Ecto neural progenitor cell (in vitro differentiated cells): ENCODE measurements around the gene CHCHD6.
A peak's percentile ranks its signal among the peaks of the same experiment; 100 is the strongest.

Experiments used
- DNase-seq: peaks from one replicate; pipeline ENCODE4 v3.0.0-alpha.2; 2018; ENCODE audit warnings: low spot score

The CHCHD6 gene

GRCh38 chr3:126979046-126979628 lies 275.1 kb downstream of the CHCHD6 start:
- DNase-seq, result no peak

- DNase-seq, result no peak
These were observed 276.3 kb downstream of the CHCHD6 start for GRCh38 chr3:126980266-126980811.

DNA sequence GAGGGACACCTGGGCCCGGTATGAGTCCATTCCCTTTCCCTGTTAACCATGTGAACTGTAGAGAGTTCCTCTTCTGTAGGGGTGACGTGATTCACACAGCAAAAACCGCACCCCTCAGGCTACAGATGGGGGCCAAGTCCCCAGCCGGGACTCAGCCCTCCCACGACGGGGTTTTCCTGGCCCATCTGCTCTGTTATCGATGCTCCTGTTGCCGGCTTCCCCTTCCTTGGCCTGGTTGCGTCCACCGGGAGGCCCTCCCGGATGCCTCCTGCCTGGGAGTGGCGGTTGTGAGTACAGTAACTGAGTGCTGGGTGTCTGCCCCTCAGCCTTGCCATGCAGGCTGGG lies 278.1 kb downstream of the CHCHD6 start:
- DNase-seq, result no peak

GRCh38 chr3:126982471-126983175 lies 278.6 kb downstream of the CHCHD6 start, which contains the start of gene PLXNA1:
TSS of gene PLXNA1 (plus strand) at chr3:126983115. CDS start at chr3:126988594, 5,479 bp downstream.
- peak; percentile 90 for DNase-seq

GRCh38 chr3:126983276-126983652 lies 279.2 kb downstream of the CHCHD6 start:
- no peak for DNase-seq

DNA sequence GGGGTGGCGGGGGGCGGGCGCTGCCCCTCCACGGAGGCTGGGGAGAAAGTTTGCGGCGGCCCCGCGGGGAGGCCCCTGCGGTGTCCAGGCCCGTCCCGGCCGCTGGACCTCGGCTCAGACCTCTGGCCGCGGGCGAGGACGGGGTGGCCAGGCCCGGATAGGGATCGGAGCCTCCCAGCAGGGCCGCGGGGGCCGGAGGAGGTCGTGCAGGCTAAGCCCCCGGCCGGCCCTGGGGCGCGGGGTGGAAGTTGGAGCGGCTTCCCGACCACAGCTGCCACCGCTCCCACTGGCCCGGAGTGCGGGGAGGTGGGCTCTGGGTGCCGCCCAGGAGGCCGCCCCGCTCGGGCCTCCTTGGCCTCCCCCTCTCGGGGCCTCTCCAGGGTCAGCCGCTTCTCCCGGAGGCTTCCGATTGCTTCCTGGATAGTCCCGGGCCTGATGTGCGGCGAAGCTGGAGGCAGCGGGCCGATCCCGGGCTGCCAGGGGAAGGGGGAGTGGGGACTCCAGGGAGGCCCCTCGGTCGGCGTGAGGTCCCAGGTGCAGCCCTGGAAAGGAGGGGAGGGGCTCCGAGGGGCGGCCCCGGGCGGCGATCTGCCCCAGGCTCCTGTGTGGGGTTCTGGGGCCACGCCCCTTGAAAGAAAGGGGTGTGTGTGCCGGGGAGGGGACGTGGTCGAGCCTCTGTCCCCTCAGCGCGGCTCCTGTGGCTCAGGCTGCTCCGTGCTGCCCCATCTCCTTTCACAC lies 279.8 kb downstream of the CHCHD6 start:
- DNase-seq, result peak; percentile 78

GRCh38 chr3:126984391-126985131 lies 280.5 kb downstream of the CHCHD6 start:
- DNase-seq, result no peak

DNA sequence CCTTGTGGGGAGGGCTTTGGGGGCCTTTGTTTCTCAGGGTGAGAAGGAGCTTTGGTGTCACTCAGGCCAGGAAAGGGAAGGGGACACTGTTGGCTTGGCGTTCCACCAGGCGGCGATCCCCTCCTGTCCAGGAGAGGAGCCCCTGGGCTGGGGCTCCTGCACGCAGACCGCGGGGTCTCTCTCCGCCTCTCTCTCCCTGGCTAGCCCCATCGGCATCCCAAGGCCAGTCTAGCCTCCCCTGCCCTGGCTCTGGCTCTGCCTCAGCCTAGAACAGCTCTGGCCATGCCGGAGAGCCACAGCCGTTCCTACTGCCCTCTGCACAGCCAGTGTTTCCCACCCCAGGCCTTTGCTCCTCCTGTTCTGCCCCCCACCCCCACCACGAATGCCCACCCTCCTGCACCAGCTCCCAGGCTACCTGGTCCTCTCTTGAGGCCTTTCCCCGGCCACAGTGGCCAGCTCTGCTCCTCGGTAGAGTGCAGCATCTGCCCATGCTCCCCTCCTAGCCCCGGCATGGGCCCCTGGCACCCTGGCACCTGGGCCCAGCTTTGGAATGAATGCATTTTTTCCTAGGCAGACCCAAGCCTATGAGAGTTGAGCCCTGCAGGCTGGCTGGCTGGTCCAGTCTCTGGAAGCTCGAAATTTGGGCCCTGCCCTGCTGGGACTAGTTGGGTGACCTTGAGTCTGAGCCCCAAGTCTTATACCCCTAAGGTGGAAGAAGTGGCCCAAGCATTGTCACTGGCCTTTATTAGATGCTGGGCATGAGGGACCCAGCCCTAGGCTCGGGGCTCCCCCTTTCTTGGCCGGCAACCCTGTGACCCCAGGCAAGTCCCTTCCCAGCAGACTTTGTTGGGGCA lies 281.3 kb downstream of the CHCHD6 start:
- no peak for DNase-seq

GRCh38 chr3:126986001-126986400 lies 282.0 kb downstream of the CHCHD6 start:
- DNase-seq, result no peak

GRCh38 chr3:126987129-126987528 lies 283.1 kb downstream of the CHCHD6 start:
- no peak for DNase-seq

DNA sequence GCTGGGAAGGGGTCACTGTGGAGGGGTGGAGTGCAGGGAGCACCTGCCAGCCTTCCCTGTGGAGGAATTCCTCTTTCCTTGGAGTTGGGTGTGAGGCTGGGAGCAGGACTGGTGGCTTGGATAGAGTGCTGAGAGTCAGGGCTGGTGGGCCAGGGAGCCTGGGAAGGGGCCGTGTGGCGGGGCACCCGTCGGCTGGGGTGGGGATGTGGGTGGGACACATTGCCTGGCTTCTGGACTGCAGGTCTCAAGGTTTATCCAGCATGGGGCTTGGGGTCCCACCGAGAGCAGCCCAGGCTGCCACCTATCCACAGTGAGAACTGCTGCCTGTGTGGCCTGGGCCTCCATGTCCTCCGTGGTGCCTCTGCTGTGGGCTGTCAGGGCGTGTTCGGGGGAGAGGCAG lies 283.6 kb downstream of the CHCHD6 start:
- no peak for DNase-seq

DNA sequence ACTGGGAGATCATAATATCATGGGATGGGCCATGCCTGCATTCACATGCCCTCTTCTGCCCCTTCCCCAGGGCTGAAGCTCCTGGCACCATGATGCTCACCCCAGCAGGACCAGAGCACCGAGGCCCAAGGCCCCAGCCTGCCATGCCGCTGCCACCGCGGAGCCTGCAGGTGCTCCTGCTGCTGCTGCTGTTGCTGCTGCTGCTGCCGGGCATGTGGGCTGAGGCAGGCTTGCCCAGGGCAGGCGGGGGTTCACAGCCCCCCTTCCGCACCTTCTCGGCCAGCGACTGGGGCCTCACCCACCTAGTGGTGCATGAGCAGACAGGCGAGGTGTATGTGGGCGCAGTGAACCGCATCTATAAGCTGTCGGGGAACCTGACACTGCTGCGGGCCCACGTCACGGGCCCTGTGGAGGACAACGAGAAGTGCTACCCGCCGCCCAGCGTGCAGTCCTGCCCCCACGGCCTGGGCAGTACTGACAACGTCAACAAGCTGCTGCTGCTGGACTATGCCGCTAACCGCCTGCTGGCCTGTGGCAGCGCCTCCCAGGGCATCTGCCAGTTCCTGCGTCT lies 284.5 kb downstream of the CHCHD6 start:
- no peak for DNase-seq

DNA sequence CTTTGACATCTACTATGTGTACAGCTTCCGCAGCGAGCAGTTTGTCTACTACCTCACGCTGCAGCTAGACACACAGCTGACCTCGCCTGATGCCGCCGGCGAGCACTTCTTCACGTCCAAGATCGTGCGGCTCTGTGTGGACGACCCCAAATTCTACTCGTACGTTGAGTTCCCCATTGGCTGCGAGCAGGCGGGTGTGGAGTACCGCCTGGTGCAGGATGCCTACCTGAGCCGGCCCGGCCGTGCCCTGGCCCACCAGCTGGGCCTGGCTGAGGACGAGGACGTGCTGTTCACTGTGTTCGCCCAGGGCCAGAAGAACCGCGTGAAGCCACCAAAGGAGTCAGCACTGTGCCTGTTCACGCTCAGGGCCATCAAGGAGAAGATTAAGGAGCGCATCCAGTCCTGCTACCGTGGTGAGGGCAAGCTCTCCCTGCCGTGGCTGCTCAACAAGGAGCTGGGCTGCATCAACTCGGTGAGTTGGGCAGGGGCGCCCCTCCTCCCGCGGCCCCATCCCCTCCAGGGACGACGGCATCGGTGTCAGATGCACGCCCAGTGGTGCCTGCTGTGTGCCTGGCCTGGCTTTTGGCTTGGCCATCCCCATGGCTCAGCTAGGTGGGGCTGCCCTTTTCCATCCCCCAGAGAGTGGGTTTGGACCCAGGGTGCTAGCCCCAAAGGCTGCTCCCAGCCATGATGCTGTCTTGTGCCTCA lies 285.4 kb downstream of the CHCHD6 start:
- no peak for DNase-seq

GRCh38 chr3:126990024-126990700 lies 286.1 kb downstream of the CHCHD6 start:
- DNase-seq, result no peak

GRCh38 chr3:126990890-126991289 lies 286.9 kb downstream of the CHCHD6 start:
- no peak for DNase-seq

DNA sequence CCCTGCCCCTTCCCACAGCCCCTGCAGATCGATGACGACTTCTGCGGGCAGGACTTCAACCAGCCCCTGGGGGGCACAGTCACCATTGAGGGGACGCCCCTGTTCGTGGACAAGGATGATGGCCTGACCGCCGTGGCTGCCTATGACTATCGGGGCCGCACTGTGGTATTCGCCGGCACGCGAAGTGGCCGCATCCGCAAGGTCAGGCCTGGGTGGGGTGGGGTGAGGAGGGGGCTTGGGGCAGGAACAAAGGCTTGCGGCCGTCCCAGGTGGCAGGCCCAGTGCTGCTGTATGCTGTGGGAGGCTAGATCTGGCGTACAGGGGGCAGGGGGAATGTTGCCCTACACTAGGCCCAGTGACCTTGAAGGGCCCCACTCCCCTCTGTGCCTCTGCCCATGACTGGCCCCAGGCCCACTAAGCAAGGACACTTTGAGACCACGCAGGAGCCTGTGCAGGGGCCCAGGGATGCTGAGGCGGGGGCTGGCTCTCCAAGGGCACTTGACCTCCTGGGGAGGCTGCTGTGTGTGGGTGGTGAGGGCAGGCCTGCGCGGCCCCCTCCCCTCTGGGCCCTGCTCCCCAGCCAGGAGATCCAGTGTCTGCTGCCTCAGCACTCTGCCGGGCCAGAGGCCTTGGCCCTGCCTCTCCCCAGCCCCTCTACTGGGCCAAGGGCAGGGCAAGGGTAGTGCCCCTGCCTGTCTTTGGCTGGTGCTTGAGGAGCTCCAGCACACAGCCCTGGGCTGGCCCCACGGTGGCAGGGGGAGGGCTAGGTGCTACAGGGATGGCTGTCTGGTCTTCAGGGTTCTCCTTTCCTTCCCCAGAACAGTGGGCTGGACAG lies 287.5 kb downstream of the CHCHD6 start:
- no peak for DNase-seq

DNA sequence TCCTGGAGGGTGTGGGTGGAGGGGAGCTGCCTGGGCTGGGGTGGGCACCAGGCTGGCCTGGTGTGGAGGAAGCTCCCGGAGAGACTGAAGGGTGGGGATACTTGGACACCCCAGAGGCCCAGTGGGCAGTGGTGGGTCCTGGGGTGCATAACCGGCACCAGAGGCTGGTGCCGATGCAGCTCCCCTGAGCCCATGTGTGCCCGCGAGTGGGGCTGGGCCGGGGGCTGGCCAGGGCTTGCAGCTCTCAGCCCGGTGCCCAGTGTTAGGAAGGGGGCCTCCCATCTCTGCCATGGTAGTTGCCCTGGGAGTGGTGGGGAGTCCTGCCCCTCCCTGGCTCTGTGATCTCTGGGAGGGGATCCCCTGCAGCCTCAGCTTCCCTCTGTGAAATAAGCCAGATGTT lies 288.2 kb downstream of the CHCHD6 start:
- DNase-seq, result no peak

DNA sequence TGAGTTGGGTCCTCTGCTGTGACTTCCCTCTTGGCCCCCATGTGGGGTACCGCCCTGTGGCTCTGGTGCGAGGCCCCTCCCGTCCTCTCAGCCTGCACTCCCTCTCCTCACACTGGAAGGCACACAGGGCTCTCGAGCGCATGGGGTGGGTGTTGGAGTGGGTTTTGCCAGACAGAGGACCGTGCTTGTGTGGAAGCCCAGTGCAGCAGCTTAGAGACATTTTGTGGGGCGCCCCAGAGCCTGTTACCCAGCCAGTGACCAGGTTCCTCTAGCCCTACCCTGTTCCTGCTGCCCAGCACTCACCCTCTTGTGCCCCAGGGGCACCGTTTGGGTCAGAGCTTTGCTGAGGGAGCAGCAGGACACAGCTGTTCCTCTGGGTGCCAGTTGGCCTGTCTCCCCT lies 288.7 kb downstream of the CHCHD6 start:
- no peak for DNase-seq

DNA sequence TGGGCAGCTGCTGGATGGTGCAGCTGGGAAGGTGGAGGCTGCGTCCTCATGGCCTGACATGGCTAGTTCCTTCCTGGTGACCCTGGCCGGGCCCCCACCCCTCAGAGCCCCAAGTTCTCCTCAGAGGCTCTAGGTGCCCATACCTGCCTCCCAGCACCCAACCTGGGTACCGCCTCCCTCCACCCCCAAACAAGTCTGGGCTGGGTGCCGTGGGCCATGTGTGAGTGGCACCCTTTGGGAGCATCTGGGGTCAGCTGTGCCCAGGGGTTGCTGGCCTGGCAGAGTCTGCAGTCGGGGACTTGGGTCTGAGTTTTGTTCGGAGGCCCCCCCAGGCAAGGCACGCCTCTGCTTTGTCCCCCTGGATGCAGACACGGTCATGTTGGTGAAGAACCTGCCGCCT lies 289.4 kb downstream of the CHCHD6 start:
- DNase-seq, result no peak
